H1 (cell line): ENCODE data around the gene CHD9NB. TPM values are rescaled to one million over a fixed set of nuclear protein-coding genes. Genes with fewer than 3 reads are reported as not detected.

Experiments used
- polyA plus RNA-seq, 7 experiments: library from polyadenylated mRNA; depleted of rRNA in 3 of 7; stranded (reverse) in 5 of 7; unstranded in 2 of 7; fragments of >200 nt in 5 of 7; fragments of 200-250 nt in 2 of 7; gene quantifications; 1 replicate in 5 of 7; 2 replicates in 1 of 7; 4 replicates in 1 of 7; pipeline versions ENCODE4 v1.2.1 to v1.2.3, GENCODE V29; 2011 to 2013; ENCODE audit warnings: missing spikeins in 2 of 7, mixed read lengths in 2 of 7
- total RNA-seq: library from RNA; stranded (reverse); fragmentation: NEBNext Ultra II Directional; extraction: Animal tissue kit (Norgen Biotek cat#: 25700); gene quantifications from 2 replicates; pipeline ENCODE4 v1.2.1, GENCODE V29; 2021

The CHD9NB gene
- total and polyA plus RNA-seq, 2 of the 8 experiments (the other 6 are each of a cell fraction or from before 2014, with no cell fraction given) = 4.5 to 5.9 TPM

Other genes with a start within 250 kb of the CHD9NB start
- gene CHD9, start 2.1 kb upstream of the CHD9NB start, total RNA-seq = 27.5 and 32.4 TPM in 2 replicates
- 5.9 and 9.9 TPM in 2 replicates for gene CHD9, start 2.1 kb upstream of the CHD9NB start, polyA plus RNA-seq (2011; rRNA removed)